Trophoblast cell (in vitro differentiated cells and primary cell): ENCODE measurements around the gene NINL.

Experiments used
- DNase-seq, 2 donors: peaks; one replicate each; pipeline ENCODE4 v3.0.0-alpha.2; 2016
- H2AFZ ChIP-seq: 2 replicates; pipeline ENCODE4 v1.6.1; 2013; ENCODE audit warnings: low read length, moderate library complexity, mild to moderate bottlenecking; ENCODE audit not compliant: insufficient read depth, poor library complexity
- H2AK5ac ChIP-seq: 2 replicates; pipeline ENCODE4 v1.6.1; 2013; ENCODE audit warnings: mild to moderate bottlenecking, low read length
- H2BK120ac ChIP-seq: 2 replicates; pipeline ENCODE4 v1.6.1; 2013; ENCODE audit warnings: low read length, mild to moderate bottlenecking, moderate library complexity; ENCODE audit not compliant: insufficient read depth, poor library complexity
- H2BK12ac ChIP-seq: 2 replicates; pipeline ENCODE4 v1.6.1; 2013; ENCODE audit warnings: mild to moderate bottlenecking, low read length, moderate library complexity
- H2BK5ac ChIP-seq: 2 replicates; pipeline ENCODE4 v1.6.1; 2013; ENCODE audit warnings: low read length, low read depth, moderate library complexity, mild to moderate bottlenecking; ENCODE audit not compliant: poor library complexity
- H3K14ac ChIP-seq: 2 replicates; pipeline ENCODE4 v1.6.1; 2013; ENCODE audit warnings: mild to moderate bottlenecking, low read length
- H3K18ac ChIP-seq: 2 replicates; pipeline ENCODE4 v1.6.1; 2013; ENCODE audit warnings: mild to moderate bottlenecking, low read length
- H3K23ac ChIP-seq: 2 replicates; pipeline ENCODE4 v1.6.1; 2013; ENCODE audit warnings: low read length
- H3K27ac ChIP-seq: 2 replicates; pipeline ENCODE4 v1.5.1; 2013; ENCODE audit warnings: low read depth, mild to moderate bottlenecking, inconsistent platforms, low read length, moderate library complexity
- H3K27me3 ChIP-seq: 2 replicates; pipeline ENCODE4 v1.6.1; 2013; ENCODE audit warnings: inconsistent platforms, mild to moderate bottlenecking, low read length, moderate library complexity; ENCODE audit not compliant: insufficient read depth
- H3K36me3 ChIP-seq, 2 experiments: 1 replicate in 1 of 2; 2 replicates in 1 of 2; pipeline ENCODE4 v1.6.1; 2013; ENCODE audit warnings: low read length in 2 of 2, mild to moderate bottlenecking in 2 of 2, moderate library complexity in 1 of 2; ENCODE audit not compliant: insufficient read depth in 2 of 2, control insufficient read depth in 1 of 2
- H3K4ac ChIP-seq: 2 replicates; pipeline ENCODE4 v1.6.1; 2013; ENCODE audit warnings: low read depth, mild to moderate bottlenecking, low read length, moderate library complexity
- H3K4me1 ChIP-seq, 2 experiments: 1 replicate in 1 of 2; 2 replicates in 1 of 2; pipeline ENCODE4 v1.6.1; 2013; ENCODE audit warnings: low read length in 2 of 2, mild to moderate bottlenecking in 2 of 2, moderate library complexity in 1 of 2; ENCODE audit not compliant: insufficient read depth in 2 of 2, control insufficient read depth in 1 of 2
- H3K4me2 ChIP-seq: 2 replicates; pipeline ENCODE4 v1.6.1; 2013; ENCODE audit warnings: inconsistent platforms, mild to moderate bottlenecking, low read length, moderate library complexity
- H3K4me3 ChIP-seq: 2 replicates; pipeline ENCODE4 v1.5.1; 2013; ENCODE audit warnings: mild to moderate bottlenecking, low read depth, low read length, inconsistent platforms
- H3K79me1 ChIP-seq: one replicate; pipeline ENCODE4 v1.6.1; 2013; ENCODE audit warnings: low read length
- H3K79me2 ChIP-seq: 2 replicates; pipeline ENCODE4 v1.6.1; 2013; ENCODE audit warnings: low read length, mild to moderate bottlenecking; ENCODE audit not compliant: control insufficient read depth, insufficient read depth, poor library complexity
- H3K9ac ChIP-seq: 2 replicates; pipeline ENCODE4 v1.6.1; 2013; ENCODE audit warnings: mild to moderate bottlenecking, low read length
- H3K9me3 ChIP-seq: 2 replicates; pipeline ENCODE4 v1.6.1; 2013; ENCODE audit warnings: low read depth, mild to moderate bottlenecking, control low read depth, inconsistent platforms, low read length; ENCODE audit not compliant: insufficient read depth
- H4K12ac ChIP-seq: 2 replicates; pipeline ENCODE4 v1.6.1; 2013; ENCODE audit warnings: low read depth, mild to moderate bottlenecking, low read length, moderate library complexity
- H4K8ac ChIP-seq: 2 replicates; pipeline ENCODE4 v1.6.1; 2013; ENCODE audit warnings: low read depth, mild to moderate bottlenecking, low read length, moderate library complexity
- H4K91ac ChIP-seq: one replicate; pipeline ENCODE4 v1.6.1; 2013; ENCODE audit warnings: low read depth, mild to moderate bottlenecking, low read length, moderate library complexity
- whole genome bisulfite sequencing: extraction: QIAGEN DNeasy Blood & Tissue Kit; methylation state at CpG from one replicate; pipeline ENCODE4 v1.1.7; 2013; ENCODE audit warnings: missing lambda C conversion rate; ENCODE audit not compliant: insufficient read length, insufficient coverage; ENCODE audit errors: extremely low coverage; 5-methylcytosine and 5-hydroxymethylcytosine counted together

NINL gene

GRCh38 chr20:25484224-25484846, 101.0 kb downstream of the NINL start:
- WGBS, result no CpG with 5 or more reads among the region's 9 CpGs
- no peak overlapping the region for H3K18ac ChIP-seq
- no peak overlapping the region for H3K4ac ChIP-seq
- no peak overlapping the region for H3K4me2 ChIP-seq
- no peak for DNase-seq
- H3K27me3 ChIP-seq, result no peaks in the 10 kb centered on the region
- H3K14ac ChIP-seq, result no peak overlapping the region
- no peak overlapping the region for H4K8ac ChIP-seq
- H4K91ac ChIP-seq, result no peak overlapping the region
- no peak overlapping the region for H4K12ac ChIP-seq
- no peak overlapping the region for H3K27ac ChIP-seq
- H3K9me3 ChIP-seq, result peaks cover 2% of the 10 kb centered on the region
- no peaks in the 10 kb centered on the region for H3K79me1 ChIP-seq
- H2BK5ac ChIP-seq, result no peak overlapping the region
- H2BK120ac ChIP-seq, result no peak overlapping the region
- no peak overlapping the region for H2AK5ac ChIP-seq
- H3K36me3 ChIP-seq, result peaks cover 56 to 66% of the 10 kb centered on the region in 2 experiments
- H3K79me2 ChIP-seq, result no peaks in the 10 kb centered on the region
- H3K4me1 ChIP-seq, result no peaks in the 10 kb centered on the region
- H2BK12ac ChIP-seq, result no peak overlapping the region
- no peak overlapping the region for H3K9ac ChIP-seq
- no peak overlapping the region for H3K23ac ChIP-seq
- no peak overlapping the region for H2AFZ ChIP-seq
- H3K4me3 ChIP-seq, result no peak overlapping the region

- H3K79me2 ChIP-seq, result no peaks in the 10 kb centered on the region
- no peak overlapping the region for H3K14ac ChIP-seq
- peaks cover 2% of the 10 kb centered on the region for H3K9me3 ChIP-seq
- H4K91ac ChIP-seq, result no peak overlapping the region
- no peak overlapping the region for H3K9ac ChIP-seq
- no peaks in the 10 kb centered on the region for H3K4me1 ChIP-seq
- no peak overlapping the region for H3K4me3 ChIP-seq
- no peak overlapping the region for H4K12ac ChIP-seq
- H3K27ac ChIP-seq, result no peak overlapping the region
- WGBS, result no CpG with 5 or more reads among the region's 14 CpGs
- no peaks in the 10 kb centered on the region for H3K27me3 ChIP-seq
- no peak overlapping the region for H3K23ac ChIP-seq
- peaks cover 57 to 67% of the 10 kb centered on the region in 2 experiments for H3K36me3 ChIP-seq
- no peak overlapping the region for H2BK120ac ChIP-seq
- H2BK5ac ChIP-seq, result no peak overlapping the region
- H3K4me2 ChIP-seq, result no peak overlapping the region
- no peaks in the 10 kb centered on the region for H3K79me1 ChIP-seq
- no peak overlapping the region for H2AFZ ChIP-seq
- H2BK12ac ChIP-seq, result no peak overlapping the region
- H2AK5ac ChIP-seq, result no peak overlapping the region
- H3K18ac ChIP-seq, result no peak overlapping the region
- DNase-seq, result no peak
- no peak overlapping the region for H3K4ac ChIP-seq
- H4K8ac ChIP-seq, result no peak overlapping the region
Measured at GRCh38 chr20:25483431-25484132, 101.7 kb downstream of the NINL start.

GRCh38 chr20:25481918-25482253, 103.4 kb downstream of the NINL start:
- Histone ChIP-seq H2BK12ac (no peak overlapping the region), H3K14ac (no peak overlapping the region), H3K4ac (no peak overlapping the region), H3K27ac (no peak overlapping the region), H3K23ac (no peak overlapping the region), H2AFZ (no peak overlapping the region), H2BK5ac (no peak overlapping the region), H3K36me3 (peaks cover 64 to 70% of the 10 kb centered on the region in 2 experiments), H3K4me2 (no peak overlapping the region), H4K91ac (no peak overlapping the region), H3K79me1 (no peaks in the 10 kb centered on the region), H3K4me1 (no peaks in the 10 kb centered on the region), H3K27me3 (no peaks in the 10 kb centered on the region), H4K12ac (no peak overlapping the region), H3K79me2 (no peaks in the 10 kb centered on the region), H3K9ac (no peak overlapping the region), H3K9me3 (peaks cover 3% of the 10 kb centered on the region), H3K4me3 (no peak overlapping the region), H4K8ac (no peak overlapping the region), H2AK5ac (no peak overlapping the region), H3K18ac (no peak overlapping the region), H2BK120ac (no peak overlapping the region)
- no CpG with 5 or more reads among the region's 12 CpGs for WGBS
- no peak for DNase-seq

GRCh38 chr20:25481235-25481917, 104.0 kb downstream of the NINL start:
- H3K27ac ChIP-seq, result no peak overlapping the region
- H4K12ac ChIP-seq, result no peak overlapping the region
- H4K91ac ChIP-seq, result no peak overlapping the region
- H3K4me2 ChIP-seq, result no peak overlapping the region
- H2AFZ ChIP-seq, result no peak overlapping the region
- DNase-seq, result no peak
- no peak overlapping the region for H3K4ac ChIP-seq
- H3K4me1 ChIP-seq, result no peaks in the 10 kb centered on the region
- H2BK120ac ChIP-seq, result no peak overlapping the region
- no peak overlapping the region for H3K14ac ChIP-seq
- H3K23ac ChIP-seq, result no peak overlapping the region
- H3K9ac ChIP-seq, result no peak overlapping the region
- no peak overlapping the region for H4K8ac ChIP-seq
- WGBS, result no CpG with 5 or more reads among the region's 11 CpGs
- H3K9me3 ChIP-seq, result peaks cover 3% of the 10 kb centered on the region
- H3K79me1 ChIP-seq, result no peaks in the 10 kb centered on the region
- no peak overlapping the region for H2BK12ac ChIP-seq
- H3K36me3 ChIP-seq, result peaks cover 67 to 72% of the 10 kb centered on the region in 2 experiments
- H3K79me2 ChIP-seq, result no peaks in the 10 kb centered on the region
- H2BK5ac ChIP-seq, result no peak overlapping the region
- no peak overlapping the region for H3K18ac ChIP-seq
- no peak overlapping the region for H2AK5ac ChIP-seq
- no peaks in the 10 kb centered on the region for H3K27me3 ChIP-seq
- no peak overlapping the region for H3K4me3 ChIP-seq
